RCC 7860 (cell line): ENCODE data around the gene UMODL1.
"Not testable (repeated sequence)": the region's sequence is repeated elsewhere in the genome, so short reads cannot be mapped to it uniquely, and the experiment has no call there.

Source experiments
- DNase-seq: peaks from one replicate; pipeline ENCODE4 v3.0.0-alpha.2; 2015; ENCODE audit warnings: low spot score
- FAIRE-seq: peaks from 2 replicates; lab custom pipeline; 2012; peaks lifted over from hg19 to GRCh38; lab: Jason Lieb, UNC

Gene UMODL1

GRCh38 chr21:42110691-42111469 lies 39.8 kb downstream of the UMODL1 start:
- FAIRE-seq (no peak), DNase-seq (no peak)

GRCh38 chr21:42111470-42111743 lies 40.3 kb downstream of the UMODL1 start:
- DNase-seq (no peak), FAIRE-seq (no peak)

GRCh38 chr21:42111811-42112210 lies 40.7 kb downstream of the UMODL1 start:
- FAIRE-seq (no peak), DNase-seq (no peak)

GRCh38 chr21:42112238-42112637 lies 41.1 kb downstream of the UMODL1 start:
- DNase-seq: no peak
- no peak for FAIRE-seq

- DNase-seq (no peak), FAIRE-seq (no peak)
These were observed 41.7 kb downstream of the UMODL1 start for GRCh38 chr21:42112857-42113256.

GRCh38 chr21:42113926-42114409 lies 42.9 kb downstream of the UMODL1 start:
- FAIRE-seq (no peak), DNase-seq (no peak)

GRCh38 chr21:42114646-42115045 lies 43.5 kb downstream of the UMODL1 start:
- no peak for FAIRE-seq

GRCh38 chr21:42115136-42115683 lies 44.1 kb downstream of the UMODL1 start:
- no peak for FAIRE-seq

More at GRCh38 chr21:42114646-42115045, 43.5 kb downstream of the UMODL1 start:
- no peak for DNase-seq

GRCh38 chr21:42116551-42116950 lies 45.4 kb downstream of the UMODL1 start:
- FAIRE-seq, DNase-seq: not testable (repeated sequence)

More at GRCh38 chr21:42115136-42115683, 44.1 kb downstream of the UMODL1 start:
- DNase-seq: no peak

- DNase-seq (peak; percentile 39), FAIRE-seq (no peak)
These were observed 46.3 kb downstream of the UMODL1 start for GRCh38 chr21:42117229-42117966.

- FAIRE-seq (no peak), DNase-seq (no peak)
These were observed 47.1 kb downstream of the UMODL1 start for GRCh38 chr21:42117967-42118780.

GRCh38 chr21:42118901-42119300 lies 47.8 kb downstream of the UMODL1 start:
- FAIRE-seq (no peak), DNase-seq (no peak)

- no peak for DNase-seq
- no peak for FAIRE-seq
These were observed 49.2 kb downstream of the UMODL1 start for GRCh38 chr21:42120101-42120902.

GRCh38 chr21:42120903-42121535 lies 49.9 kb downstream of the UMODL1 start:
- FAIRE-seq: no peak
- no peak for DNase-seq

- DNase-seq (no peak), FAIRE-seq (no peak)
These were observed 50.7 kb downstream of the UMODL1 start for GRCh38 chr21:42121794-42122193.

- FAIRE-seq (no peak), DNase-seq (no peak)
These were observed 51.3 kb downstream of the UMODL1 start for GRCh38 chr21:42122398-42122797.

- no peak for FAIRE-seq
- no peak for DNase-seq
These were observed 51.7 kb downstream of the UMODL1 start for GRCh38 chr21:42122808-42123207.

GRCh38 chr21:42123219-42123908 lies 52.2 kb downstream of the UMODL1 start:
- no peak for DNase-seq
- FAIRE-seq: no peak

- no peak for FAIRE-seq
- no peak for DNase-seq
These were observed 53.0 kb downstream of the UMODL1 start for GRCh38 chr21:42124081-42124480.
